Fibroblast of lung (primary cell): ENCODE results near the gene PLA1A. TPM values are rescaled to one million over a fixed set of nuclear protein-coding genes. Genes with fewer than 3 reads are reported as not detected.

Experiments
- DNase-seq, 2 donors: peaks; one replicate each; pipeline versions ENCODE4 v3.0.0 to v3.0.0-alpha.2; 2010; ENCODE audit warnings: low read depth in 2 of 2
- H2AFZ ChIP-seq: 2 replicates; pipeline ENCODE4 v1.5.1; 2012; ENCODE audit warnings: low read length, control low read depth, inconsistent platforms
- H3K27ac ChIP-seq: 2 replicates; pipeline ENCODE4 v1.5.1; 2011; ENCODE audit warnings: low read length, control low read depth; ENCODE audit not compliant: insufficient read depth
- H3K27me3 ChIP-seq: 2 replicates; pipeline ENCODE4 v1.5.1; 2011; ENCODE audit warnings: mild to moderate bottlenecking, low read length; ENCODE audit not compliant: control insufficient read depth, insufficient read depth
- H3K36me3 ChIP-seq: 2 replicates; pipeline ENCODE4 v1.5.1; 2011; ENCODE audit warnings: low read length; ENCODE audit not compliant: control insufficient read depth, insufficient read depth
- H3K4me1 ChIP-seq: 2 replicates; pipeline ENCODE4 v1.5.1; 2011; ENCODE audit warnings: low read length; ENCODE audit not compliant: control insufficient read depth, insufficient read depth; ENCODE audit errors: extremely low read depth
- H3K4me2 ChIP-seq: 2 replicates; pipeline ENCODE4 v1.5.1; 2011; ENCODE audit warnings: low read length, control low read depth; ENCODE audit not compliant: insufficient read depth; ENCODE audit errors: extremely low read depth
- H3K4me3 ChIP-seq, 4 experiments: fragments of 200-600 bp in 1 of 4; sonication (generic) in 1 of 4; replicated peaks in 1 of 4; 2 replicates each; pipeline ENCODE4 v1.5.1; 2011 to 2016; ENCODE audit warnings: low read length in 4 of 4, low read depth in 3 of 4, mild to moderate bottlenecking in 3 of 4, control low read depth in 2 of 4, inconsistent platforms in 1 of 4, mixed read lengths in 1 of 4; ENCODE audit not compliant: insufficient read depth in 1 of 4; ENCODE audit errors: control extremely low read depth in 1 of 4
- H3K79me2 ChIP-seq: 2 replicates; pipeline ENCODE4 v1.5.1; 2012; ENCODE audit warnings: mild to moderate bottlenecking, low read length, inconsistent platforms; ENCODE audit not compliant: control insufficient read depth, insufficient read depth
- H3K9ac ChIP-seq: 2 replicates; pipeline ENCODE4 v1.5.1; 2011; ENCODE audit warnings: mild to moderate bottlenecking, low read length, control low read depth; ENCODE audit not compliant: insufficient read depth
- H3K9me3 ChIP-seq: 2 replicates; pipeline ENCODE4 v1.5.1; 2012; ENCODE audit warnings: low read depth, low read length; ENCODE audit not compliant: control insufficient read depth, insufficient read depth
- H4K20me1 ChIP-seq: 2 replicates; pipeline ENCODE4 v1.5.1; 2011; ENCODE audit warnings: low read length; ENCODE audit not compliant: control insufficient read depth, insufficient read depth; ENCODE audit errors: extremely low read depth
- EZH2 ChIP-seq: IDR thresholded peaks from 2 replicates; pipeline ENCODE4 v1.5.1; 2012; ENCODE audit warnings: low read length, control low read depth, mild to moderate bottlenecking; ENCODE audit errors: missing control alignments
- polyA plus RNA-seq, 2 donors: library from polyadenylated mRNA; depleted of rRNA in 1 of 2; stranded (reverse) in 1 of 2; unstranded in 1 of 2; fragments of >200 nt; gene quantifications; 2 replicates each; pipeline ENCODE4 v1.2.1, GENCODE V29; 2011 to 2012; ENCODE audit warnings: missing spikeins in 1 of 2
- total RNA-seq: library from RNA; depleted of rRNA; stranded (reverse); fragments of >200 nt; gene quantifications from 2 replicates; pipeline ENCODE4 v1.2.1, GENCODE V29; 2014
- TF ChIP-seq, protein P1 (sequence below), 2 donors: IDR thresholded peaks in 1 of 2; conservative IDR thresholded peaks in 1 of 2; 1 replicate in 1 of 2; 2 replicates in 1 of 2; pipeline ENCODE4 v1.5.1; 2011 to 2012; ENCODE audit warnings: low read length in 2 of 2, control low read depth in 1 of 2, inconsistent platforms in 1 of 2, low read depth in 1 of 2, mild to moderate bottlenecking in 1 of 2

Gene PLA1A
- total and polyA plus RNA-seq, 2 donors (not counting 1 experiment from before 2014, with no cell fraction given), result under 0.01 TPM; not detected in 1

DNA sequence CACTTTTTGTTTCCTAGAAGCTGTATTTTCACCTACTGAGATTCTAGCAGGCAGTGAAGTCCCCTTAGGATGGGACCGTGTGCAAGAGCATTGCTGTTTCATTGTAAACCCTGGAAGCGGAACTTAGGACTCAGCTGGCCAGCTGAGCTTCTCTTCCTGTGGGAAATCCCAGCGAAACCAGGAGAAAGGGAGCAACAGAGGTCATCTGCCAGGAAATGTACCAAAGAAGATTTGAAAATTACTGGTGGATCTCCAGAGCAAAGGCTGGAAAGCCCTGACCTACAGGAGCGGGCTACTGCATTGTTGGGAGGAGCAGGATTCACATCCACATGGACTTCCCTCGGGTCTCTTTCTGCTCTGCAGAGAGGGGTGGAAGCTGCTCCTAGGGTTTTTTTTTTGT, 26.0 kb upstream of the PLA1A start:
- Histone ChIP-seq H3K27me3 (no peaks in the 10 kb centered on the region), H3K4me3 (no peak overlapping the region), H3K27ac (no peak overlapping the region), H3K9me3 (no peaks in the 10 kb centered on the region), H4K20me1 (no peaks in the 10 kb centered on the region), H3K36me3 (no peaks in the 10 kb centered on the region), H3K79me2 (no peaks in the 10 kb centered on the region), H3K4me1 (no peaks in the 10 kb centered on the region), H3K4me2 (no peak overlapping the region), H3K9ac (no peak overlapping the region), H2AFZ (no peak overlapping the region)
- DNase-seq, result no peak
- no peak for TF ChIP-seq EZH2
- TF ChIP-seq, protein P1, sequence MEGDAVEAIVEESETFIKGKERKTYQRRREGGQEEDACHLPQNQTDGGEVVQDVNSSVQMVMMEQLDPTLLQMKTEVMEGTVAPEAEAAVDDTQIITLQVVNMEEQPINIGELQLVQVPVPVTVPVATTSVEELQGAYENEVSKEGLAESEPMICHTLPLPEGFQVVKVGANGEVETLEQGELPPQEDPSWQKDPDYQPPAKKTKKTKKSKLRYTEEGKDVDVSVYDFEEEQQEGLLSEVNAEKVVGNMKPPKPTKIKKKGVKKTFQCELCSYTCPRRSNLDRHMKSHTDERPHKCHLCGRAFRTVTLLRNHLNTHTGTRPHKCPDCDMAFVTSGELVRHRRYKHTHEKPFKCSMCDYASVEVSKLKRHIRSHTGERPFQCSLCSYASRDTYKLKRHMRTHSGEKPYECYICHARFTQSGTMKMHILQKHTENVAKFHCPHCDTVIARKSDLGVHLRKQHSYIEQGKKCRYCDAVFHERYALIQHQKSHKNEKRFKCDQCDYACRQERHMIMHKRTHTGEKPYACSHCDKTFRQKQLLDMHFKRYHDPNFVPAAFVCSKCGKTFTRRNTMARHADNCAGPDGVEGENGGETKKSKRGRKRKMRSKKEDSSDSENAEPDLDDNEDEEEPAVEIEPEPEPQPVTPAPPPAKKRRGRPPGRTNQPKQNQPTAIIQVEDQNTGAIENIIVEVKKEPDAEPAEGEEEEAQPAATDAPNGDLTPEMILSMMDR (conservative IDR thresholded peaks at IDR 0.05 in 1 of 2, IDR thresholded peaks at IDR 0.05 in 1 of 2; ENCODE audit: low read depth in 1 of 2, low read length in 2 of 2), result no peak

DNA sequence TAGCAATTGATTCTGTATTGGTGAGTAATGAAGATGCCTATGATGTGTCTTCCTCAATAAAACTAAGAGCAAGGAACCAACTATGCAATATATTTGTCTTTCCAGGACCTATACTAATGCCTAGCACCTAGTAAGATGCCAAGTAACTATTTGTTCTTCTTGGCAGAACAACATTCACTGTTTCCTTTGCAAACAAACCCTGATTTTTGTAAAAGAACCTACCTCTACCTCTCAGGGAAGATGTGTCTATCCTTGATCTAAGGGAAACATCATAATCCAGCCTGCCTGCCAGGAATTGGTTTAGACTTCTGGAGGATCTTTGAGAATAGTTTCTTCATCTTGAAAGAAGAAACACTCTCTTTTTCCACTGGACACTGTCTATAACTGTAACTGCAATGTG, 22.2 kb upstream of the PLA1A start:
- Histone ChIP-seq H3K27ac (no peak overlapping the region), H3K9ac (no peak overlapping the region), H3K4me1 (peaks cover 3% of the 10 kb centered on the region), H3K9me3 (no peaks in the 10 kb centered on the region), H3K4me3 (no peak overlapping the region), H3K27me3 (no peaks in the 10 kb centered on the region), H3K79me2 (no peaks in the 10 kb centered on the region), H3K36me3 (no peaks in the 10 kb centered on the region), H2AFZ (no peak overlapping the region), H3K4me2 (no peak overlapping the region), H4K20me1 (no peaks in the 10 kb centered on the region)
- TF ChIP-seq EZH2, result no peak
- DNase-seq, result no peak

DNA sequence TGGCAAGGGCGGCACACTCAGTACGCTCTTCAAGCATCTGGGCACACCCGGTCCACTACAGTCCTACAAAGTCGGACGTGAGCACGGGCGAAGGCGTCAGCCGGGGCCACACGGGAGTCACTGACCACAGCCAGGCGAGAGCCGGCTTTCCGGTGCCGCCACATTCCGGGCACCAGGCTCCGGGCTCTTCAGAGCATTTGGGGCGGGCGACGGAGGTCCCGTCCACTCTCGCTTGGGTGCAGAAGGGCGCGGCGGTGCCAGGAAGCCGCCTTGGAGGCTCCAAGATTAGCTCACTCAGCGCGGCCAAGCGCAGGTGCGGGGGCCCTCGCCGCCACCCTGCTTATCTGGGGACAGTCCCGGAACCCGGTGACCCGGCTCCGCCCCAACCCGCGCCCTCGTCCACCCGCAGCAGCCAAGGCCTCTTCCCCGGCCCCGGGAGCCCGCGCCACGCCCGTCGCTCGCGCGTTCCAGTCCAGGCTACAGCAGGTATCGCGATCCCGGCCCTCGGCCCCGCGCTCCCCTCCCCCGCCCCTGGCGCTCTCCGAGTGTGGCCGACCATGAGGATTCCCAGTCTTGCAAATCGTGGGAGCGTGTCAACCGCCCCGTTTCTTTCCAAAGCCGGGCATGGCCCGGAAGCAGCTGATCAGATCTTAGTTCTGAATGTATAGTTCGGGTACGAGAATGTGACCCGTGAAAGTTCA, 18.2 kb upstream of the PLA1A start, which contains the start of gene ADPRH:
Gene ADPRH (plus strand): TSS at position 127 of the 701 bp plus-strand sequence. CDS start 2,678 bp downstream, outside the sequence.
- peak within 1 kb of the TSS; percentile 37 for H3K27ac ChIP-seq
- no peaks in the 10 kb centered on the region for H3K9me3 ChIP-seq
- H2AFZ ChIP-seq, result peak within 1 kb of the TSS; percentile 94
- no peaks in the 10 kb centered on the region for H4K20me1 ChIP-seq
- H3K36me3 ChIP-seq, result no peaks in the 10 kb centered on the region
- peak; percentile 68 to 75 for DNase-seq
- TF ChIP-seq, protein P1 (conservative IDR thresholded peaks at IDR 0.05 in 1 of 2, IDR thresholded peaks at IDR 0.05 in 1 of 2; ENCODE audit: low read depth in 1 of 2, low read length in 2 of 2), result no peak
- TF ChIP-seq EZH2, result no peak
- peak within 1 kb of the TSS; percentile 88 for H3K4me2 ChIP-seq
- no peaks in the 10 kb centered on the region for H3K79me2 ChIP-seq
- peak within 1 kb of the TSS; percentile 50 for H3K9ac ChIP-seq
- H3K4me1 ChIP-seq, result peaks cover 3% of the 10 kb centered on the region
- no peaks in the 10 kb centered on the region for H3K27me3 ChIP-seq
- peak within 1 kb of the TSS; percentile 47 to 70 (median 55) for H3K4me3 ChIP-seq
